Measurements from ENCODE around the gene TMEM51.

The TMEM51 gene

GRCh38 chr1:15115542-15116330, 37.8 kb upstream of the TMEM51 start:
- H3K4me1 Mint-ChIP-seq: peaks cover 19% of the 10 kb centered on the region
- no peak for DNase-seq
- H3K27ac Mint-ChIP-seq: no peak overlapping the region
- H3K27me3 Mint-ChIP-seq (ENCODE audit: low read depth, poor library complexity): peaks cover 5% of the 10 kb centered on the region
- no peaks in the 10 kb centered on the region for H3K9me3 Mint-ChIP-seq
- H3K4me3 Mint-ChIP-seq: no peak overlapping the region
- H3K36me3 Mint-ChIP-seq (ENCODE audit: low read depth): no peaks in the 10 kb centered on the region
- TF ChIP-seq CTCF (IDR thresholded peaks at IDR 0.05): no peak

DNA sequence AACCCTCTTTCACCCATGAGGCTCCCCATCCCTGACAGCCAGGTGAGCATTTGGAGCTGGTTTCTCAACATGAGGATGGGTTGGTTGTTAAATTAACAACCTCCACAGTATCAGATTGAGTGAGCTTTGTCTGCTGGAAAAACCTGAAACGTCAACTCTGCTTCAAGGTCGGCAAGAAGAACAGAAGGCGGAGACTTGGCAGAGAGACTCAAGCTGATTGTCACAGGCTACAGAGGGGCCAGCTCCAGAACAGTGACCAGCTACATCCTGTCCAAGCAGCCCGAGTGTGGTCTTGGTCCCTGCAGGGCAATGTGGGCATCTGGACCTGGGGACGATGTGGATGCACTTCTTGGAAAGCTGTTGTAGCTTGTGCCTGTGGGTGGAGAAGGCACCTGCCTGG, 36.6 kb upstream of the TMEM51 start:
- H3K36me3 Mint-ChIP-seq (ENCODE audit: low read depth): no peaks in the 10 kb centered on the region
- peaks cover 16% of the 10 kb centered on the region for H3K4me1 Mint-ChIP-seq
- H3K4me3 Mint-ChIP-seq: no peak overlapping the region
- TF ChIP-seq CTCF (IDR thresholded peaks at IDR 0.05): no peak
- no peak for DNase-seq
- H3K27ac Mint-ChIP-seq: no peak overlapping the region
- peaks cover 6% of the 10 kb centered on the region for H3K27me3 Mint-ChIP-seq (ENCODE audit: low read depth, poor library complexity)
- no peaks in the 10 kb centered on the region for H3K9me3 Mint-ChIP-seq

GRCh38 chr1:15117671-15118325, 35.7 kb upstream of the TMEM51 start:
- Mint-ChIP-seq H3K4me3 (no peak overlapping the region), H3K36me3 (ENCODE audit: low read depth) (no peaks in the 10 kb centered on the region), H3K27ac (no peak overlapping the region), H3K27me3 (ENCODE audit: low read depth, poor library complexity) (peaks cover 4% of the 10 kb centered on the region), H3K4me1 (peaks cover 11% of the 10 kb centered on the region), H3K9me3 (no peaks in the 10 kb centered on the region)
- DNase-seq: no peak
- TF ChIP-seq CTCF (IDR thresholded peaks at IDR 0.05): no peak

GRCh38 chr1:15118579-15118978, 35.0 kb upstream of the TMEM51 start:
- no peaks in the 10 kb centered on the region for H3K9me3 Mint-ChIP-seq
- peaks cover 14% of the 10 kb centered on the region for H3K4me1 Mint-ChIP-seq
- peaks cover 4% of the 10 kb centered on the region for H3K27me3 Mint-ChIP-seq (ENCODE audit: low read depth, poor library complexity)
- no peaks in the 10 kb centered on the region for H3K36me3 Mint-ChIP-seq (ENCODE audit: low read depth)
- H3K27ac Mint-ChIP-seq: no peak overlapping the region
- no peak for DNase-seq
- TF ChIP-seq CTCF (IDR thresholded peaks at IDR 0.05): no peak
- no peak overlapping the region for H3K4me3 Mint-ChIP-seq

GRCh38 chr1:15120251-15120945, 33.1 kb upstream of the TMEM51 start:
- H3K27ac Mint-ChIP-seq: no peak overlapping the region
- DNase-seq: no peak
- H3K36me3 Mint-ChIP-seq (ENCODE audit: low read depth): no peaks in the 10 kb centered on the region
- peaks cover 7% of the 10 kb centered on the region for H3K27me3 Mint-ChIP-seq (ENCODE audit: low read depth, poor library complexity)
- no peak for TF ChIP-seq CTCF (IDR thresholded peaks at IDR 0.05)
- peaks cover 9% of the 10 kb centered on the region for H3K4me1 Mint-ChIP-seq
- H3K4me3 Mint-ChIP-seq: no peak overlapping the region
- H3K9me3 Mint-ChIP-seq: no peaks in the 10 kb centered on the region
